ENCODE results near the gene SIPA1L3.

SIPA1L3 gene

DNA sequence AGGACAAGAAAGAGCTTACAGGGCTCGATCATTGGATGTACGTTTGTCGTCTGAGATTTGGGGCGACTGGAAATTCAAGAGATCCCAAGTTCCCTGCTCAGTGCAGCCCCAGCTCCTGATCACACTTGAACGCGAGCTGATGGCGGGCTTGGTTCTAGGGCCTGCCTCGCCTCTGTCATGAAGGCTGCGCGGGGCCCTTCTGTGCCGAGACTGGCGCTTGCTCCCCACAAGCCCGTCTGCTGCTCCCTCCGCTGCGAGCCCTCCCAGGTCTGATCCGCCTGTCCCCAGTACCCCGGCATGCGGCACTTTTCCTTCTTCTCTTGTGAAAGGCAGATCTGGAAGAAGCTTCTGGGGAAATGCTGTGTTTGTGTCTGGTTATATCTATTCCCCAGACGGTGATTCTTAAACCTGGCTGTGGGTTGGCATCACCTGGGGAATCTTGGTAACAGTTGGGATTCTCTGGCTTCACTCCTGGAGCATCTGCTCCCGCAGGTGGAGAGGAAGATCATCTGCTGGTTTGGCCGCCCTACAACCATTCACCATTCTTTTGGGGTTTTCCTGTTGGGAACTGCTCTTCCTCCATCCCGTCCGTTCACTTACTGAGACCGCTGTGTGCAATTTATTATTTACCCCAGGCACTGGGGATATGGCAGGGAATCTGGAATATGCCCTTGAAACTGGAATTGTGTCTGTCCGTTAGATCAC lies 43.6 kb downstream of the SIPA1L3 start:
- POLR2A ChIA-PET (ENCODE audit: low non-redundant PET), result no interaction called here
- H3K27ac ChIP-seq, result no peak overlapping the region
- TF ChIP-seq, protein P1, sequence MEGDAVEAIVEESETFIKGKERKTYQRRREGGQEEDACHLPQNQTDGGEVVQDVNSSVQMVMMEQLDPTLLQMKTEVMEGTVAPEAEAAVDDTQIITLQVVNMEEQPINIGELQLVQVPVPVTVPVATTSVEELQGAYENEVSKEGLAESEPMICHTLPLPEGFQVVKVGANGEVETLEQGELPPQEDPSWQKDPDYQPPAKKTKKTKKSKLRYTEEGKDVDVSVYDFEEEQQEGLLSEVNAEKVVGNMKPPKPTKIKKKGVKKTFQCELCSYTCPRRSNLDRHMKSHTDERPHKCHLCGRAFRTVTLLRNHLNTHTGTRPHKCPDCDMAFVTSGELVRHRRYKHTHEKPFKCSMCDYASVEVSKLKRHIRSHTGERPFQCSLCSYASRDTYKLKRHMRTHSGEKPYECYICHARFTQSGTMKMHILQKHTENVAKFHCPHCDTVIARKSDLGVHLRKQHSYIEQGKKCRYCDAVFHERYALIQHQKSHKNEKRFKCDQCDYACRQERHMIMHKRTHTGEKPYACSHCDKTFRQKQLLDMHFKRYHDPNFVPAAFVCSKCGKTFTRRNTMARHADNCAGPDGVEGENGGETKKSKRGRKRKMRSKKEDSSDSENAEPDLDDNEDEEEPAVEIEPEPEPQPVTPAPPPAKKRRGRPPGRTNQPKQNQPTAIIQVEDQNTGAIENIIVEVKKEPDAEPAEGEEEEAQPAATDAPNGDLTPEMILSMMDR (conservative IDR thresholded peaks at IDR 0.05; ENCODE audit: low read depth), result no peak
- no peak for DNase-seq (ENCODE audit: low spot score)
- CTCF ChIA-PET, result interaction anchor here (0.6 kb wide), 1 partner anchor 531 kb away, joined by 3 read pairs; no protein-coding TSS in a partner anchor

DNA sequence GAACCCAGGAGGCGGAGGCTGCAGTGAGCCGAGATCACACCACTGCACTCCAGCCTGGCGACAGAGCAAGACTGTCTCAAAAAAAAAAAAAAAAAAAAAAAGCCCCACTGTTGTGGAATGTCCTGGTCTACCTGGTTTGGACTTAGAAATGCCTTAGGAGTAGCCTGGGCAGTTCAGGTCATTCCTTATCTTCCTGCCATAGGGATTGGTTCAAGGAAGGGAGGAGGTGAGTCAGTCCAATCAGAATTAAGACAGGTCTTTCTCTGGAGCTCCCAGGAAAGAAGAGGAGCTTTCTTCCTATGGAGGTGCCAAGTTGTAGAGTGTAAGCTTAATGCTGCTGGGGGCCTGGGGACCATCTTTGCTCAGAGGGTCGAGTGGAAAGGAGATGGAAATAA lies 44.8 kb downstream of the SIPA1L3 start:
- POLR2A ChIA-PET (ENCODE audit: low non-redundant PET), result no interaction called here
- no peak overlapping the region for H3K27ac ChIP-seq
- TF ChIP-seq, protein P1 (conservative IDR thresholded peaks at IDR 0.05; ENCODE audit: low read depth), result no peak
- CTCF ChIA-PET, result no interaction called here
- DNase-seq (ENCODE audit: low spot score), result no peak

DNA sequence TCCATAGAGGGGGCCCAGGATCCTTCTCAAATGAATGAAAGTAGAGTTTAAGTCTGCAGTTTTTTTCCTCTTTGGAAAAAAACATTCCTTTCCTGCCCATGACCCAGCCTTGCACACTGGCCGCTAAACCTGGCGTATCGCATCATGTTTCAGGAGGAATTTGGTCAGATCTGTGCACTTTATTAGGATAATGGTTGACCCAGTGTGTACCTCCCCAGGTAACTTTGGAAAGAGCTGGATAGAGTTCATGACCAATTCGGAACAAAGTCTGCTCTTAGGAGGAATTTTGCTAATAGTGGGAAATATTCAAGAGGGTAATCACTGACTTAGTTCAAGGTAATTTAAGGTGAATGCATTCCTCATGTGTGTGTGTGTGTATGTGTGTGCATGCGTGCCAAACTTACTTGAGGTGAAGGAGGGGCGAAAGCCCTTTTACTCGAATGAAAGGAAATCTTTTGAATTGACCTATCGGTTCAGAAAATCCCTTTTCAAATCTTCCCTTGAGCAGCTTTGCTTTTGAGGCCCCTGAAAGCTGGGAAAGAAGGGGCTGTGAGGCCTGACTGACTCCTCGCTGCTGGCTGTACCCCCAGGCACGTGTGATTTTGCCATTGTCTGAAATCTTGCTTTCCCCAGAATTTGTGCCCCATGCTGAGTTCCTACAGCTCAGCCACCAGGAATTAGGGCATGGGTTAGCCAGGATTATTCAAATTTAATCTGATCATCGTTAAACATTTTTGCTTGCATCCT lies 46.3 kb downstream of the SIPA1L3 start:
- DNase-seq (ENCODE audit: low spot score), result no peak
- TF ChIP-seq, protein P1 (conservative IDR thresholded peaks at IDR 0.05; ENCODE audit: low read depth), result no peak
- POLR2A ChIA-PET (ENCODE audit: low non-redundant PET), result no interaction called here
- H3K27ac ChIP-seq, result peak overlapping the region; percentile 42
- CTCF ChIA-PET, result interaction anchor here (0.6 kb wide), 2 partner anchors 31 to 85 kb away, joined by 3 to 4 read pairs; no protein-coding TSS in a partner anchor

DNA sequence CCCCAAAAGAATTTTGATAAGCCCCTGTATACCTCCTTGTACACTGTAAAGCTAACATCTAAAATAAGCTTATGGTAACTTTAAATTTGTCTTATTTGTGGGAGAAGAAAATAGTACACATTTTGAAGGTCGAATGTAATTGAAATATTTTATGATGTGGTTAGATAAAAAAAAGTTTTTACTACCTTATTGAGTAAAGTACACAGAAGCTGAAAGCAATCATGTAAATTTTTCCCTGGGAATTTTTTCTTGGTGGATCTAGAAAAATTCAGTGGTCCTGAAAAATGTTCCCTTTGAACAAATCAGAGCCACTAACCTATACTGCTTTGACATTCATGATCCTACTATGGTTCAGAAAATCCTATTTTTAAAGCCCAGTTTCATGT lies 46.9 kb downstream of the SIPA1L3 start:
- no peak for DNase-seq (ENCODE audit: low spot score)
- H3K27ac ChIP-seq, result peak overlapping the region; percentile 42
- POLR2A ChIA-PET (ENCODE audit: low non-redundant PET), result no interaction called here
- TF ChIP-seq, protein P1 (conservative IDR thresholded peaks at IDR 0.05; ENCODE audit: low read depth), result no peak
- CTCF ChIA-PET, result interaction anchor here (0.6 kb wide), 2 partner anchors 30 to 84 kb away, joined by 3 to 4 read pairs; no protein-coding TSS in a partner anchor

DNA sequence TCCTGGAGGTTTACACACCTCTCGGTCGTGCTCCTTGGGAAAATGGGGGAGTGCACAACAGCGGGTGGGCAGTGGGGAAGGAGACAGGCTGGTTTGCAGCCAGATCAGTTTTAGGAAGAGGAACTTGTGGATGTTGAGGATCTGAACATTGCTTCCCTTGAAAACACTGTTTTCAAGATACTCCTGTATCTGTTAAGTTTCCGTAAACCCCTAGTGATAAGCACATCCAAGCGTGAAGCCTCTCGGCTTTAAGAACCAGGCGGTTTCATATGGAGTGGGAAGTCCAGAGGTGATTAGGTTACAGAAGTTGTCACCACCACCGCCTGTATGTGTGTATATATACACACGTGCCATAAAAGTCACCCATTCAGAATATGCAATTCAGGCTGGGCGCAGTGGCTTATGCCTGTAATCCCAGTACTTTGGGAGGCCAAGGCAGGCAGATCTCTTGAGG lies 47.4 kb downstream of the SIPA1L3 start:
- DNase-seq (ENCODE audit: low spot score), result no peak
- CTCF ChIA-PET, result no interaction called here
- H3K27ac ChIP-seq, result no peak overlapping the region
- POLR2A ChIA-PET (ENCODE audit: low non-redundant PET), result no interaction called here
- TF ChIP-seq, protein P1 (conservative IDR thresholded peaks at IDR 0.05; ENCODE audit: low read depth), result no peak

DNA sequence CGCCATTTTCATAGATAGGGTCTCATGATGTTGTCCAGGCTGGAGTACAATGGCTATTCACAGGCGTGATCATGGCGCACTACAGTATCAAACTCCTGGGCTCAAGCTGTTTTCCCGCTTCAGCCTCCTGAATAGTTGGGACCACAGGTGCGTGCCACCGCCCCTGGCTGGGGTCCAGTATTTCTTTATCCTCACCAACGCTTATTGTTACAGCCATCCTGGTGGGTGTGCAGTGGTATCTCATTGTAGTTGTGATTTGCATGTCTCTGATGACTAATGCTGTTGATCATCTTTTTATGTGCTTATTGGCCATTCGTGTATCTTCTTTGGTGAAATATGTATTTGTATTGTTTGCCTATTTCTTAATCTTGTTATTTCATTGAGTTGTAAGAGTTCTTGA lies 49.0 kb downstream of the SIPA1L3 start:
- ChIA-PET POLR2A (ENCODE audit: low non-redundant PET) (interaction anchor here (0.8 kb wide), 1 partner anchor 13 kb away, joined by 4 read pairs; no protein-coding TSS in a partner anchor), CTCF (no interaction called here)
- no peak for DNase-seq (ENCODE audit: low spot score)
- TF ChIP-seq, protein P1 (conservative IDR thresholded peaks at IDR 0.05; ENCODE audit: low read depth), result no peak
- H3K27ac ChIP-seq, result 0 out of 2 replicates have a peak overlapping the region, but pooled peaks have one; percentile 39

Data from RWPE1 (cell line).